H9 (cell line): ENCODE measurements around the gene CFAP65. TPM values are rescaled to one million over a fixed set of nuclear protein-coding genes. Genes with fewer than 3 reads are reported as not detected.

Experiments
- DNase-seq: peaks from one replicate; pipeline ENCODE4 v3.0.0-alpha.2; 2017
- H2AFZ ChIP-seq: one replicate; pipeline ENCODE4 v1.6.1; 2013; ENCODE audit warnings: mild to moderate bottlenecking, low read length, control low read depth, moderate library complexity
- H2AK5ac ChIP-seq: 2 replicates; pipeline ENCODE4 v1.6.1; 2013; ENCODE audit warnings: low read length, control low read depth, mixed read lengths; ENCODE audit not compliant: insufficient read length
- H2BK120ac ChIP-seq: one replicate; pipeline ENCODE4 v1.6.1; 2013; ENCODE audit warnings: low read depth, mild to moderate bottlenecking, low read length, control low read depth, inconsistent platforms; ENCODE audit not compliant: poor library complexity, severe bottlenecking
- H2BK12ac ChIP-seq: 2 replicates; pipeline ENCODE4 v1.6.1; 2013; ENCODE audit warnings: low read length, control low read depth, mixed read lengths, low read depth; ENCODE audit not compliant: insufficient read length
- H2BK15ac ChIP-seq: 2 replicates; pipeline ENCODE4 v1.6.1; 2013; ENCODE audit warnings: low read depth, low read length, control low read depth
- H2BK20ac ChIP-seq: one replicate; pipeline ENCODE4 v1.6.1; 2013; ENCODE audit warnings: low read depth, mild to moderate bottlenecking, low read length, control low read depth, inconsistent platforms; ENCODE audit not compliant: poor library complexity, severe bottlenecking
- H2BK5ac ChIP-seq: 2 replicates; pipeline ENCODE4 v1.6.1; 2013; ENCODE audit warnings: low read length, control low read depth, mixed read lengths; ENCODE audit not compliant: insufficient read length
- H3K14ac ChIP-seq: 2 replicates; pipeline ENCODE4 v1.6.1; 2013; ENCODE audit warnings: low read length, control low read depth; ENCODE audit not compliant: insufficient read depth
- H3K18ac ChIP-seq: 2 replicates; pipeline ENCODE4 v1.6.1; 2013; ENCODE audit warnings: low read depth, mild to moderate bottlenecking, mixed read lengths, low read length, control low read depth; ENCODE audit not compliant: insufficient read length
- H3K23ac ChIP-seq: 2 replicates; pipeline ENCODE4 v1.6.1; 2013; ENCODE audit warnings: low read length, control low read depth, mixed read lengths, low read depth; ENCODE audit not compliant: insufficient read length
- H3K23me2 ChIP-seq: 2 replicates; pipeline ENCODE4 v1.6.1; 2013; ENCODE audit warnings: low read depth, mild to moderate bottlenecking, mixed read lengths, low read length, control low read depth; ENCODE audit not compliant: insufficient read length, poor library complexity, severe bottlenecking
- H3K27ac ChIP-seq: 2 replicates; pipeline ENCODE4 v1.5.1; 2013; ENCODE audit warnings: low read length, control low read depth, mixed read lengths, low read depth; ENCODE audit not compliant: insufficient read length
- H3K27me3 ChIP-seq: 2 replicates; pipeline ENCODE4 v1.6.1; 2013; ENCODE audit warnings: low read length, control low read depth, inconsistent platforms; ENCODE audit not compliant: insufficient read depth
- H3K4ac ChIP-seq: 2 replicates; pipeline ENCODE4 v1.6.1; 2013; ENCODE audit warnings: low read depth, mild to moderate bottlenecking, control low read depth, inconsistent platforms, low read length, moderate library complexity
- H3K4me1 ChIP-seq: 2 replicates; pipeline ENCODE4 v1.6.1; 2013; ENCODE audit warnings: low read length, control low read depth, inconsistent platforms; ENCODE audit not compliant: insufficient read depth
- H3K4me2 ChIP-seq: 2 replicates; pipeline ENCODE4 v1.6.1; 2013; ENCODE audit warnings: low read length, control low read depth, mixed read lengths; ENCODE audit not compliant: insufficient read length, insufficient read depth
- H3K56ac ChIP-seq: 2 replicates; pipeline ENCODE4 v1.6.1; 2013; ENCODE audit warnings: low read depth, mild to moderate bottlenecking, mixed read lengths, low read length, control low read depth; ENCODE audit not compliant: insufficient read length
- H3K79me1 ChIP-seq: 2 replicates; pipeline ENCODE4 v1.6.1; 2013; ENCODE audit warnings: low read depth, mild to moderate bottlenecking, moderate library complexity, low read length, control low read depth, inconsistent platforms; ENCODE audit not compliant: insufficient read depth, poor library complexity, severe bottlenecking
- H3K79me2 ChIP-seq: 2 replicates; pipeline ENCODE4 v1.6.1; 2013; ENCODE audit warnings: low read length, control low read depth, inconsistent platforms; ENCODE audit not compliant: insufficient read depth
- H3K9ac ChIP-seq: 2 replicates; pipeline ENCODE4 v1.6.1; 2013; ENCODE audit warnings: low read length, control low read depth, mixed read lengths; ENCODE audit not compliant: insufficient read length; ENCODE audit errors: extremely low read depth
- H3K9me3 ChIP-seq: one replicate; pipeline ENCODE4 v1.6.1; 2013; ENCODE audit warnings: low read depth, low read length, inconsistent platforms; ENCODE audit not compliant: control insufficient read depth
- H3T11ph ChIP-seq: one replicate; pipeline ENCODE4 v1.6.1; 2013; ENCODE audit warnings: mild to moderate bottlenecking, low read length, control low read depth, inconsistent platforms
- H4K20me1 ChIP-seq: one replicate; pipeline ENCODE4 v1.6.1; 2013; ENCODE audit not compliant: control insufficient read depth, insufficient read length, insufficient read depth
- H4K5ac ChIP-seq: 2 replicates; pipeline ENCODE4 v1.6.1; 2013; ENCODE audit warnings: low read depth, mild to moderate bottlenecking, mixed read lengths, low read length, control low read depth; ENCODE audit not compliant: insufficient read length
- H4K8ac ChIP-seq: replicated peaks from 2 replicates; pipeline ENCODE4 v1.6.1; 2013; ENCODE audit warnings: low read length, control low read depth, mixed read lengths, low read depth; ENCODE audit not compliant: insufficient read length
- H4K91ac ChIP-seq: 2 replicates; pipeline ENCODE4 v1.6.1; 2013; ENCODE audit warnings: low read depth, mild to moderate bottlenecking, moderate library complexity, mixed read lengths, low read length, control low read depth; ENCODE audit not compliant: insufficient read length
- H3K27ac Mint-ChIP-seq, 3 experiments: 2 replicates in 2 of 3; 3 replicates in 1 of 3; pipeline ENCODE4 v1.8.0; 2020 to 2021; ENCODE audit warnings: mixed read lengths in 3 of 3, mild to moderate bottlenecking in 1 of 3, moderate library complexity in 1 of 3
- H3K27me3 Mint-ChIP-seq: 2 replicates; pipeline ENCODE4 v1.8.0; 2021; ENCODE audit warnings: low read depth, mild to moderate bottlenecking, moderate library complexity, mixed read lengths
- H3K36me3 Mint-ChIP-seq, 3 experiments: 2 replicates in 2 of 3; 3 replicates in 1 of 3; pipeline ENCODE4 v1.8.0; 2020 to 2021; ENCODE audit warnings: low read depth in 3 of 3, mixed read lengths in 3 of 3; ENCODE audit not compliant: insufficient read depth in 1 of 3
- H3K4me1 Mint-ChIP-seq, 2 experiments: 2 replicates each; pipeline ENCODE4 v1.8.0; 2020; ENCODE audit warnings: mixed read lengths in 2 of 2
- H3K4me3 Mint-ChIP-seq, 2 experiments: 2 replicates in 1 of 2; 3 replicates in 1 of 2; pipeline ENCODE4 v1.8.0; 2020 to 2021; ENCODE audit warnings: mild to moderate bottlenecking in 2 of 2, mixed read lengths in 2 of 2, moderate library complexity in 1 of 2
- H3K9me3 Mint-ChIP-seq, 2 experiments: 2 replicates in 1 of 2; 3 replicates in 1 of 2; pipeline ENCODE4 v1.8.0; 2020; ENCODE audit warnings: mild to moderate bottlenecking in 2 of 2, mixed read lengths in 2 of 2, moderate library complexity in 1 of 2
- WGBS: extraction: QIAGEN DNeasy Blood & Tissue Kit; methylation state at CpG from one replicate; pipeline ENCODE4 v1.1.7; 2013; ENCODE audit warnings: missing lambda C conversion rate, low lambda C conversion rate, mixed read lengths; ENCODE audit not compliant: insufficient read length; ENCODE audit errors: extremely low coverage; 5-methylcytosine and 5-hydroxymethylcytosine counted together
- total RNA-seq: library from RNA; stranded (reverse); gene quantifications from 2 replicates; pipeline ENCODE4 v1.2.1, GENCODE V29; 2021
- TF ChIP-seq, protein P1 (sequence below): fragments of 200-600 bp; sonication (generic); conservative IDR thresholded peaks from 3 replicates; pipeline ENCODE4 v1.8.0; 2021; ENCODE audit warnings: antibody characterized with exemption, mild to moderate bottlenecking

CFAP65 gene
- total RNA-seq, 1 experiment from 2014 or later = 0.20 TPM

DNA sequence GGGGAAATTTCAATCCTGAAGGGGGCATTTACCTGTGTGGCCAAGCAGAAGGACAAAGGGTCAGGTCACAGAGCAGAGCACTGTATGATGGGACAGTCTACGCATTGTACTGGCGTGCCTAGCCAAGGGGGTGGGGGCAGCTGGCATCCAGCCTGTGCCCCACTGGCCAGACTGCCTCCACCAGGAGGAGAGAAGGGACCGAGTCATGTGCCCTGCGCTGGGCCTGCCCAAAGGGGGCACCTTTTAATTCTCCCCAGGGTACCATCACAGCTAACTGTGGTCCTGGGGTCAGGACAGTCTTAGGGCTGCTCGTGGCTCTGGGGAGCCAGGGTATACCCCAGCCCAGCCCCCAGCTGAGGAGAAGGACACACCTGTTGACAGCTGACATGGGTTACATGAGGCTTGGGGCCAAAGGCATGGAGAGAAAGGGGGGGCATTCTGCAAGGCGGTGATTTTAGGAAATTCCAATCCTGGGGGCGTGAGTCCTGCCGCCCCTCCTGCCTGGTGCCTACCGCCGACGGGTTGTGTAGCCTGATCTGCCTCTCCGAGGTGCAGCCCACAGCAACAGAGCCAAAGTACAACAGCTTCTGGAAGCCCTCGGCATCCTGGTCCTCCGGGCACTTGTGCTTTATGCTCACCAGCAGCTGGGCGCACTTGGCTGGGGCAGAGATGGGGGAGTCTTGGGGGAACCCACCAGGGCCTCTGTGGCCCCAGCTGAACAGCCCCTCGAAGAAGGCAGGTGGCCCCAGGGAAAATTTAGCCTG lies 11.0 kb downstream of the CFAP65 start:
- no peaks in the 10 kb centered on the region for H3K9me3 Mint-ChIP-seq
- no peaks in the 10 kb centered on the region for H3K4me1 ChIP-seq
- H3K4me1 Mint-ChIP-seq = peaks cover 4% of the 10 kb centered on the region in 2 experiments
- no peak overlapping the region for H4K8ac ChIP-seq
- TF ChIP-seq, protein P1, sequence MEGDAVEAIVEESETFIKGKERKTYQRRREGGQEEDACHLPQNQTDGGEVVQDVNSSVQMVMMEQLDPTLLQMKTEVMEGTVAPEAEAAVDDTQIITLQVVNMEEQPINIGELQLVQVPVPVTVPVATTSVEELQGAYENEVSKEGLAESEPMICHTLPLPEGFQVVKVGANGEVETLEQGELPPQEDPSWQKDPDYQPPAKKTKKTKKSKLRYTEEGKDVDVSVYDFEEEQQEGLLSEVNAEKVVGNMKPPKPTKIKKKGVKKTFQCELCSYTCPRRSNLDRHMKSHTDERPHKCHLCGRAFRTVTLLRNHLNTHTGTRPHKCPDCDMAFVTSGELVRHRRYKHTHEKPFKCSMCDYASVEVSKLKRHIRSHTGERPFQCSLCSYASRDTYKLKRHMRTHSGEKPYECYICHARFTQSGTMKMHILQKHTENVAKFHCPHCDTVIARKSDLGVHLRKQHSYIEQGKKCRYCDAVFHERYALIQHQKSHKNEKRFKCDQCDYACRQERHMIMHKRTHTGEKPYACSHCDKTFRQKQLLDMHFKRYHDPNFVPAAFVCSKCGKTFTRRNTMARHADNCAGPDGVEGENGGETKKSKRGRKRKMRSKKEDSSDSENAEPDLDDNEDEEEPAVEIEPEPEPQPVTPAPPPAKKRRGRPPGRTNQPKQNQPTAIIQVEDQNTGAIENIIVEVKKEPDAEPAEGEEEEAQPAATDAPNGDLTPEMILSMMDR = no peak
- no peak overlapping the region for H3K4me2 ChIP-seq
- no peaks in the 10 kb centered on the region for H3K23me2 ChIP-seq
- no peak overlapping the region for H3K9ac ChIP-seq
- H3K4me3 Mint-ChIP-seq = no peak overlapping the region
- no peak overlapping the region for H4K91ac ChIP-seq
- H3K9me3 ChIP-seq = no peaks in the 10 kb centered on the region
- no peak overlapping the region for H3K27ac ChIP-seq
- H2BK5ac ChIP-seq = no peak overlapping the region
- no peak overlapping the region for H2AFZ ChIP-seq
- DNase-seq = no peak
- no peak overlapping the region for H3K56ac ChIP-seq
- H2BK120ac ChIP-seq = no peak overlapping the region
- H3K79me1 ChIP-seq = no peaks in the 10 kb centered on the region
- no CpG with 5 or more reads among the region's 16 CpGs for WGBS
- H2AK5ac ChIP-seq = no peak overlapping the region
- no peak overlapping the region for H3K4ac ChIP-seq
- H3K27ac Mint-ChIP-seq = peak overlapping the region in 1 of 3 experiments; percentile 44; a peak in 1 of 7 replicates
- H4K20me1 ChIP-seq = no peaks in the 10 kb centered on the region
- H4K5ac ChIP-seq = no peak overlapping the region
- no peak overlapping the region for H3T11ph ChIP-seq
- H3K27me3 Mint-ChIP-seq = peaks cover 27% of the 10 kb centered on the region
- no peak overlapping the region for H3K14ac ChIP-seq
- H2BK15ac ChIP-seq = no peak overlapping the region
- H3K79me2 ChIP-seq = no peaks in the 10 kb centered on the region
- H3K18ac ChIP-seq = no peak overlapping the region
- no peak overlapping the region for H3K23ac ChIP-seq
- no peaks in the 10 kb centered on the region for H3K36me3 Mint-ChIP-seq
- no peak overlapping the region for H2BK12ac ChIP-seq
- no peak overlapping the region for H2BK20ac ChIP-seq
- no peaks in the 10 kb centered on the region for H3K27me3 ChIP-seq
